Measurements from ENCODE around the gene CLEC16A.

GRCh38 chr16:11215935-11216556 is 271.7 kb downstream of the CLEC16A start:
- TF ChIP-seq ZNF592 (IDR thresholded peaks at IDR 0.05) (no peak), CHAMP1 (IDR thresholded peaks at IDR 0.05) (no peak)

Measured in K562 (cell line).